NCI-H1417 treated with DMSO at 0.1 percent for 48 hours (cell line): ENCODE results near the gene KLHL34.

Experiments used
- DNase-seq: peaks from one replicate; lab custom pipeline; 2025; lab: John Stamatoyannopoulos, UW

The KLHL34 gene, protein sequence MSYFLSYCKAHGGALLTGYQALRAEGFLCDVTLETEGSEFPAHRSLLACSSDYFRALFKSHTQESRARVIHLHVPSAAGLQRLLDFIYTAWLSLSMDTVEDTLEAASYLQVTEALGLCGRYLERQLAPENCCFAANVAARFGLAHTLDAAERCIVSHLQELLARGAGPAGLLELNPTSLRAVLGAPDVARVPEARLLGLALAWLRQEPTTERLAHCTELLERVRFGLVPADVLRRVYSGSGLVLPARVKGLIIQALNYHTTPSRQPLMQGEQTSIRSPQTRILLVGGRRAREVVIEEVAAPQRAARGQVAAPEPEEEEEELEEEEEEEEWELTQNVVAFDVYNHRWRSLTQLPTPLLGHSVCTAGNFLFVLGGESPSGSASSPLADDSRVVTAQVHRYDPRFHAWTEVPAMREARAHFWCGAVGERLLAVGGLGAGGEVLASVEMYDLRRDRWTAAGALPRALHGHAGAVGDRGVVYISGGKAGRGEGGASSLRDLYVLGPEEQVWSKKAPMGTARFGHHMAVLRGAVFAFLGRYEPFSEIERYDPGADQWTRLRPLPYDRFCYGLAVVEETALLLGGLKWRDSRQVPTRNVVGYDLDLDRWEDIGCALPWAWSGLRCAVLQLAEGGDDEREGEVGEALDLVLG

DNA sequence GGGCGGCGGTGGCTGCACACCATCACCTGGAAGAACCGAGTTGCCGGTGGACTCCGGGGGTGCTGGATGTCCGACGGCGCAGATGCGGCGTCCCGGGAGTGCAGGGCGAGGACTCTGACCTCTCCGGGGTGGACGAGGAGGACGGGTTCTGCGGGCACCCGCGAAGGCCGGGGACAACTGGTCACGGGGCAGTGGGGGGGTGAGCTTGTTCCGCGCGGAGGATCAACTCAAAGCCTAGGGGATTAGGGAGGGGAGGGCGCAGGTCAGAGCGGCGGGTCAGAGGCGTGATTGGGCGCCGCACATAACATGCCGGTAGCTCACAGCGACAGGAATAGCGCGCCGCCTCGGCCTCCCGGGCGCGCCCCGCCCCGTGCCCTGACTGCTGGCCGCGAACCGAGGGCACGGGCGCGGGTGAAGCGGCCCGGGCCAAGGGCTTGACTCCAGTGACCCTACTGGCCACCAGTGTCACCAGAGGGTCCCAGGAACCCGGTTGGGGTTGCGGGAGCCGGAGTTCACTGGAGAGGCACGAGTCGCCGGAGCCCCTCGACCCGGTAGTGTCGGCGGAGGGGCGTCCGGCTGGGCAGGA, at the start of gene KLHL34:
Gene KLHL34 (minus strand): TSS at position 179 of the 586 bp plus-strand sequence. CDS start 542 bp downstream, outside the sequence.
- no peak for DNase-seq

DNA sequence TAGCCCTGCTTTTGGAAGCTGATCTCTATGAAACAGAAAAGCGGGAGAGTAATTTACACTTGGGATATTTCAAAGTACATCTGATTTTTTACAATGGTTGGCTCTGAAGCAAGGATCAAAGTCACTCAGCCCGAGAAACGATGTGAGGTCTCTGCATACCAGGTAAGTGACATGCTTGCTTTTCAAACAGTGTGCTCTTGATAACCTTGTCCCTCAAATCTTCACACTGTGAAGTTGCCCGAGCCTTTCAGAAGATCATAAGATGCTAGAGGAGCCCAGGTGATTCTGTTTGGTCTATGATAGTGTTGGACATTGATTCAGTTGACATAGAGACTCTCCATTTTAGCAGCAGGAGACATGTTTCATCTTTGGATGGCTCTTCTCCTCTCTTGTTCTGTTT, 47.1 kb upstream of the KLHL34 start:
- DNase-seq = no peak

DNA sequence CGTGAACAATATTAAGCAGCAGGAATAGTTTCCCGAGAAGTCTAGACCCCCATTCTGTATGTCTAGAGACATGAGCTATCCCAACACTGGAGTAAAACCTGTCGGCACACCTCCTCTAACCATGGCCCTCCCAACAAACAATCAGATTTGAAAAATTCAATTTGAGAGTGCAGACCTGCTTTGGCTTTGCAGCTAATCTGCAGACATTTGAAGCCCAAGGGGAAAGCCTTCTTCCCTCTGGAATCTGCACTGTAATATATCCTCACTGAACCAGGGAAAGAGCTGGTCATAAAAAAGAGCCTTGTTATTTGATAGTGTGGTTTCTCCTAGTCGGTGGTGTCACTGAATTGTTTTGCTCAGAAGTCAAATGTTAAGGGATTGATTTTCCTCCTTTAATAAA, 44.6 kb upstream of the KLHL34 start:
- DNase-seq = no peak

DNA sequence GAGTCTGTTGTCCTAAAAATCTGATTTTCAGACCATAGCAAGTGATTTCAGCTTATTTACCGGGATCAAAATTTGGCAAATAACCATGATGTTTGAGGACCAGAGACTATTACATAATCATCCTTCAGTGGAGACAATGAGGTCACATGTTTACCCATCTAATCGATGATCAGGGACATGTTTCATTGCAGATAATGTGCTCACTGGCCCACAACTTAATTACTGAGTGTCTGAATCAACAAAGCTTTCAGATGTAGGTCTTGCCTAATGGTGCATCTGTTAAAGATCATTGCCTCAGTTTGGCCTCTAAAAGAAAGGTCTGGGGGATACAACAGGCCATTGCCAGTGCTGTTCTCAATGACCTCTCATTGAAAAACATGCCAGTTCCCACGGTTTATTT, 42.8 kb upstream of the KLHL34 start:
- DNase-seq = no peak

DNA sequence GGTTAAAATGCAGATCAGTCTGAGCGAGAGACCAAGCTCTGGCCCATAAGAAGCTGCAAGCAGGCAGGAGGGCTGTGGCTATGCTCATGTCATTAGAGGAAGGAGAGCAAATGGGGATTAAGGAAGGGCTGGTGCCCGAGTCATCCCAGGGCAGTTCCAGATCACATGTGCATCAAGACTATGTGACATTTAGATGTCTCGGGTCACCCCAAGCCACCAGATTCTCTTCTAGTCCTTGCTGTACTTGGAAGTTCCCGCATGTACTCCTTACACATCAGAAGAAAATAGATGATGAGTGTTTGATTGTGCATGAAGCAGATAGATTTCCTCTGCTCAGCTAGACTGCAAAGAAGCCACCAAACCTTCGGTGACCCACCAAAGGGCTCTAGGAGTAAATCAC, 42.1 kb upstream of the KLHL34 start:
- no peak for DNase-seq

DNA sequence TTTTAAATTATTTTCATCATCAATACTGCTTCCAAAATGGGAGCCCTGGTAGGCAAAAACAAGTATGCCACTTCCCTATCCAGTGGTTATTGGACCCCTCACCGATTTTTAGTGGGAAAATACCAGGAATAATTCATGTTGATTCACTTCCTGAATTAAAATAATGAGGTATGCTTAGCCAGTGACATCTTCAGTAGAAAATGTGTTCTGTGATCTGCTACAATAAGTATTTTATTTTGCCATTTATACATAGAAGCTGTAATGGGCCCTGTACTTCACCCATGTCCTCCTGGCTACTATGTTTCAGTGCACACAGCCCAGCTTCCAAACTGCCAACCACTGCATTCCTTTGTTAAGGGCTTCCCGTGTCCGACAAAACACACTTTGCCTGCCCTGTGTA, 41.0 kb upstream of the KLHL34 start:
- DNase-seq = no peak

DNA sequence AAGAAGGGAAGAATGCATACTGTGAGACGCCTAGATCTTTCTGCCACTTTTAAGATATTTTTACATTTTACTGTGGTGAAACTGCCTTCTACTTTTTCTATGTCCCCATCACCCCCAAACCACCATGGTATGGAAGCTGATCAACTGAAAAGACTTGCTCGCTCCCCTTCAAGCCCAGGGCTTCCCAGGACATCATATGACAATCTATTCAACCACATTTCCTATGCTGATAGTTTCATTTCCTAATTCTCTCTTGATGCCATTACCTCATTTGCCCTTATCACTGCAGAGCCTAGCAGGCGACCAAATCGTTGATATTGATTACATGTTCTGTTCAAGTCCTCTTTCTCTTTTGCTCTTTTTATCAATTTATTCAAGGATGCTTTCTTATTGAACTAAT, 40.1 kb upstream of the KLHL34 start:
- no peak for DNase-seq

DNA sequence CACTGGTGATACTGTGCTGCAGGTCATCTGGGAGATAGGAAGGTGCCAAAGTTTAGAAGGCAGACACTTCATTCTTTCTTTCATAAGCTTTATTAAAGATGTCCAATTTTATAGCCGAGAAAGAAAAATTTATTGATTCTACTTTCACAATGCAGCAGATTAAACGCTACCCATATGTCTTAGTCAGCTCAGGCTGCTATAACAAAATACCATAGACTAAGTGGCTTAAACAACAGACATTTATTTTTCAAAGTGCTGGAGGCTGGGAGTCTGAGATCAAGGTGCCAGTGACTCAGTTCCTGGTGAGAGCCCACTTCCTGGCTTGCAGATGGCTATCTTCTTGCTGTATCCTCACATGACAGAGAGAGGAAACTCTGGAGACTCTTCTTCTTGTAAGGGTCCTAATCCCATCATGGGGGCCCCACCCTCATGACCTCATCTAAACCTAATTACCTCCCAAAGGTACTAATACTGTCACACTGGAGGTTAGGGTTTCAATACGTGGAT, 33.4 kb upstream of the KLHL34 start:
- DNase-seq = no peak

DNA sequence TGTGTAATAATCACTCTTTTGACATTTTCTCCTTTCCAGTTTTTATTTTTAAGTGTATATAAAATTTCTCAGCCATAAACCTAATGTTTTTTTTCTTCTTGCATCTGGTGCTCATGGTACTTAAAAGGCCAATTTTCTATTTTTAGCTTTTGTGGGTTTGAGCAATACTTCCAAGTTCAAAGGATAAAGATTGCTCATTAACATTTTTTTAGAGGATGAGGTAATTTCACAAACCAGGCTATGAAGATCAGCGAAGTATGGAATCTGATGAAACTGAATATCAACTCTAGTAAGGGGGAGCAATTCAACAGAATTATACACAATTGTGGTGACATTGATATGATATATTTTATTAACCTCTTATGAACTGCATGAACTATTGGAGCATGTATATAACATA, 25.8 kb upstream of the KLHL34 start:
- DNase-seq = no peak

DNA sequence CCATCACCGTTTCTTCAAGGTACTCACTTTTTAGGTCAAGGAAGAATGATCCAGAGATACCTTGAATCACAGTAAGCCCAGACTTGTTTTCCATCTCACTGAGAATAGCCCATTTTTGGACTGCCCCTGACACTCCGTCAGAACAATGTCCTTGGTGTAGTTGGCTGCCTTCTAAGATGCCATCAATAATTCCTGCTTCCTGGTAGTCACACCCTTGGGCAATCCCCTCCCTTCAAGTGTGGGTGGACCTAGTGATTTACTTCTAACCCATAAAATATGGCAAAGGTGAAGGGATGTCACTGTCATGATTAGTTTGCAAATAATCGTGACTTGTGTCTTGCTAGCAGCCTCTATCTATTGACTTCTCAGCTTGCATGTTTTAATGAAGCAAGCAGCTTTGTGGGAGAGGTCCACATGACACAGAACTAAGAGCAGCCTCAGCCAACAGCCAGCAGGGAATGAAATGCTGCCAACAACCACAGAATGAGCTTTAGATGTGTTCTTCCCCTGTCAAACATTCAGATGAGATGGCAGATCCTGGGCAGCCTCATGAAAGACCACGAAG, 20.0 kb upstream of the KLHL34 start:
- DNase-seq = no peak

DNA sequence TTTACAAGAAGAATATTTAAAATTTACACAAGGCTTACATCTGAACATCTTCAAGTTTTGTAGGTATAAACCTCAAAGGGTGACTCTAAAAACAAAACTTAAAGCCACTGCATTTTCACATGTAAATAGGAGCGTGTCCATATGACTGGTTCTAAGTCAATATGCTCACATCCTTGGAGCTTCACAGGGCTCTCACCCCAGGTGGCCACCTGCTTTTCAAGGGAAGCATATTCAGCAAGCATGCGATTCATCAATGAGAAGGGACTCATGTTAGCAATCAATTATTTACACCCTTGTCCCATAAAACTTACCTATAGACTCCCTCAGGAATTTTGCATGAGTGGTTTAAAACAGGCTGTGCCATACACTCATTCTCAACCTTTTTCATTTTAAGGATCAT, 17.8 kb upstream of the KLHL34 start:
- DNase-seq = no peak

DNA sequence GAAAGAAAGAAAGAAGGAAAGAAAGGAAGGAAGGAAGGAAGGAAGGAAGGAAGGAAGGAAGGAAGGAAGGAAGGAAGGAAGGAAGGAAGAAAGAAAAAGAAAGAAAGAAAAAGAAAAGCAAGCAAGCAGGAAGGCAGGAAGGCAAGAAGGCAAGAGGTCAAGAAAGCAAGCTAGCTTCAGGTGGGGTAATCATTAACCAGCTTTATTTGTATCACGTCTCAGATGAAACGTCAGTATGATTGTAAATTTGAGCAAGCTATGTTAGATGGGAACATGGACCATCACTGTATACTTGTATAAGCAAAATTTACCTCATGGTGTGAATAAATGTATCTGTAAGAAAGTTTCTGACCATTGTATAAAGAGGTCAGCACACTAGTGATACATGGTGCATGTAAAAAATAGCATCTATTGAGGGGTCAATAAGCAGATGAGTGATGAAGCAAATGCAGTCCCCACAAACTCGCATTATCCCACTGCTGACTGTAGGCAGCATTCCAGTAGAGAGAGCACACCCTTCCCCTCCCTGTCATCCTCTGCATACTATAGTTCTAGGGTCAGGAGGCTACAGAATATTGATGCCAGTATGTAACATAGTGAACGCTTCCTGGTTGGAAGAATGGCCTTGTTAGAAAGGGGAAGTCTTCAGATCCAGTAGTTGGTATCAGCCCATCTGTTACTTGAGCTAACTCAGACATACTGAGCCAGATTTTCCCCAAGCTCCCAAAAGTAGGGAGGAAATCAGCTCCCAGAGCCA, 16.5 kb upstream of the KLHL34 start:
- DNase-seq = no peak

DNA sequence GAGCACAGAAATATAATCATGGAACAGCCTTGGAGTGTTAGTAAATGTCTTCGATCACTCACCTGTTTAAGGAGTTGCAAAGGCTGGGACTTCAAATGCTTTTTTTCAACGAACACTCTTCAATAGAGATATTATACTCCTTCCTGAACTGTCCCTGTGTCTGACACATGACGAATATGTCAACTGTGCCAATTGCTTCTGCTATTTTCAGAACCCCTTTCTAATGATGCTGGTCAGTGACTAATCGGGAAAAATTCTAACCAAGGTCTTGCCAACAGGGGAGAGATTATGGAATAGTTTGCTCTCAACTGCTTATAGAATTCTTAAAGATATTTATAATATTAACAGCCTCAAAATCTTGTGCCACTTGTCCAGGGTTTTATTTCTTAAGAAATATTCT, 8.5 kb upstream of the KLHL34 start:
- no peak for DNase-seq

DNA sequence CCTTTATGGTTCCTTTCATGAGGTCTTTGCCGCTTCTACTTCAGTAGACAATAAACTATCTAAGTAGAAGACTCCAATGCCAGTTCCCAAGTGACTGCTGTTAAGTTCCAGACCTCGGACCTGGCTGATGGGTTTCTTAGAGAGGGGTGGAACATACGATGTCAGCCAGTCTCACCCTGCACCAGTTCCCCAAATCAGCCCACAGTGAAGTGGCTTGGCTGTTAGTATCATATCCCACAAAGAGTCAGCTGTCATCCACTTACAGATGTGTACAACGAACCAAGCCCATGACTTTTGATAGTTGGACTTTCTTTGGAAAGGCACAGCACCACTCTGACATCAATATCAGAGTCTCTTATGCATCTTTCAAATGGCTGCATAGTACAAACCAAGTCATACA, 8.1 kb upstream of the KLHL34 start:
- no peak for DNase-seq

DNA sequence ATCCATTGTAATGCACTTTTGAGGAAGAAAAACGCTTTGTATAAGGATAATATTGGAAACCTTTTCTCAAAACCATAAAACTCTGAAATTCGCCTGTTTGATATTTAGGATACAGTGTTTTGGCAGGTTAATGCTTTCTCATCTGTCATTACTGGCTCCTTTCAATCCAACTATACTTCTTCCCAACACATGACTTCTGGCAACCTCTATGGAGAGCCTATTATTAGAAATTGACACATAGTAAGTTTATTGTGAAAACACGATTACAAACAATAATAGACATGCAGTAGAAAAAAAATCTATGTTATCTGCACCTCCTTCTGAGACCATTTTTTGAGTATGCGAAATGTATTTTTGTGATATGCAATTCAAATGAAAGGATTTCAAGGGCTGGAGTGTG, 4.6 kb upstream of the KLHL34 start:
- DNase-seq = no peak

DNA sequence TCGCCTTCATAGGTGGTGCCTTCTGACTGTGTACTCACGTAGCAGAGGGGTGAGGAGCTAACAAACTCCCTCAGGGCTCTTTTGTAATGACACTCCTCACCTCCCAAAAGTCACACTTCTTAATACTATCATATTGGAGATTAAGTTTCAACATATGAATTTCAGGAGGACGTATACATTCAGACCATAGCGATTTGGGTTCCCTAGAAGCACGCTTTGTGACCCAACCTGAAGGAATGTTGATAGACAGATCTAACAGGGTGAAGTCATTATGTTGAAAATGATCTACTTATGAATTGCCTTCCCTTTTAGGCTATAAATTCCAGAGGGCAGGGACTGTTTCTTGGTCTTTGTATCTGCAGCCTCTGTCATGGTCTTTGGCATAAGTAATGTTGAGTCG, 3.2 kb upstream of the KLHL34 start:
- no peak for DNase-seq

DNA sequence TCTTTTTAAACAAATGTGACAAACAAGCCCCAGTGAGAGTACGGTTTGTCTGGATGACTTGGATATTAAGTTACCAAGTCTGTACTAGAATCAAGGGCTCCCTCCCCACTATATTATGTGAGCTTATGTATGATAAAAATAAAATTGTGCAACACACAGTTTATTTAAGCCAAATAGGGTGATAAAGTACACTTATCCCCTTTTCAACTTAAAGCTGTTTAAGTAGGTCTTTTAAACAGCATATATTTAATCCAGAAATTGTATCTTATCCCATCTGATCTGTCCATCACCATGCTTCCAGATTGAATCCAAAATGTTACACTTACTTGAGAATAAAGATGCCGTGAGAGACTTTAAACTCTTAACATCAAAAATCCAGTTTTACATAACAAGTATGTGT, 2.0 kb upstream of the KLHL34 start:
- DNase-seq = no peak

DNA sequence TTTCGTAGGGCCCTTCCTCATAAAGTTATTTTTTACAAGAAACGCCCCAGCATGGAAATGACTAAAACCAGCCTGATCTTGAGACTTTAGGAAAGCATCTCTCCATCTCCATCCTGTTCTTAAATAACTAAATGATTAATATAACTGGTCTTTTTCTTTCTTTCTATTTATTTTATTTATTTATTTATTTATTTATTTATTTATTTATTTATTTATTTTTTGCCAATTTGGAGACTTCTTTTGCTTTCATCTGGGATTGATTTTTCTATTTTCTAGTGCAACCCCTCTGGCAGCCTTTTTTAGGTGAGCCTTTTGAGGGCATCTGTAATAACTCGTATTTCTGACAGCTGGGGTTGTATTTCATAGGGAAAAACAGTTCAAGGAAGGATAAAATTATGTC, 1.2 kb upstream of the KLHL34 start:
- no peak for DNase-seq

DNA sequence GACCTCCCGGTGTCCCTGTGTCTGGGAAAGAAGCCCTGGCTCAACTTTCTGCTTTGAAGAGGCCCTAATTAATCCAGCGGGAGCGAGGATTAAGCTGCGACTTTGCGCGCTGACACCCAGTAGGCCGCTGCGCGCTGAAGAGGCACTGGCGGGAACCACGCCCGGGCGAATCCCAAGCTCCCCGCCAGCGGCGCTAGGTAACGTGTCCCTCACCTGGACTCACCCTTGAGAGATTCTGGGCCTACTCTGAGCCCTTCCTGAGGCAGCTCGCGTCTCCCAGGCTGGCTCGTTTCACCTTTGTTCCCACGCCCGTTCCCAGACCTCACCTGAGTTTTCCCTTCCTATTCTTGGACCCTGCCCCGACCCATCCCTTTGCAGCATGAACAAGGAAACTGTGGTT, 616 bp upstream of the KLHL34 start:
- no peak for DNase-seq

DNA sequence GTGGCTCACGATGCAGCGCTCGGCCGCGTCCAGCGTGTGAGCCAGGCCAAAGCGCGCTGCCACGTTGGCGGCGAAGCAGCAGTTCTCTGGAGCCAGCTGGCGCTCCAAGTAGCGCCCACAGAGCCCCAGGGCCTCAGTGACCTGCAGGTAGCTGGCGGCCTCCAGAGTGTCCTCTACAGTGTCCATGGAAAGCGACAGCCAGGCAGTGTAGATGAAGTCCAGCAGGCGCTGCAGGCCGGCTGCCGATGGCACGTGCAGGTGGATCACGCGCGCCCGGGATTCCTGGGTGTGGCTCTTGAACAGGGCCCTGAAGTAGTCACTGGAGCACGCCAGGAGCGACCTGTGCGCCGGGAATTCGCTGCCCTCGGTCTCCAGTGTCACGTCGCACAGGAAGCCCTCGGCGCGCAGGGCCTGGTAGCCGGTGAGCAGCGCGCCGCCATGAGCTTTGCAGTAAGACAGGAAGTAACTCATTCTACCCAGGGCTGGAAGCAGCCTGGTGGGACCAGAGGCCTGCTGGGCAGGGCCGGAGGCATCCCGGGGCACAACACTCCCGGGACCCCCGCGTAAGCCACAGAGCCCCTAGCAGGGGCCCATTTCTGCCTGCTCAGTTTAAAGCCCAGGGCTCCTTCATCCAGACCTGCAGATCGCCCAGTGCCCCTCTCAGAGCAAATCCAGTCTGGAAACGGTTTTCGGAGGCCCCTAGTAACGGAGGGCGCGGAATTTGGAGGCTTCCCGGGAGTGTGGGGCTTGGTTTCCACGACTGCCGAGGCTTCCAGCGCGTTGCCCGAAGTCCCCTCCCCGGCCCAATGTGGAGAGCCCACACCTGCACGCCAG, 595 bp downstream of the KLHL34 start:
- no peak for DNase-seq

DNA sequence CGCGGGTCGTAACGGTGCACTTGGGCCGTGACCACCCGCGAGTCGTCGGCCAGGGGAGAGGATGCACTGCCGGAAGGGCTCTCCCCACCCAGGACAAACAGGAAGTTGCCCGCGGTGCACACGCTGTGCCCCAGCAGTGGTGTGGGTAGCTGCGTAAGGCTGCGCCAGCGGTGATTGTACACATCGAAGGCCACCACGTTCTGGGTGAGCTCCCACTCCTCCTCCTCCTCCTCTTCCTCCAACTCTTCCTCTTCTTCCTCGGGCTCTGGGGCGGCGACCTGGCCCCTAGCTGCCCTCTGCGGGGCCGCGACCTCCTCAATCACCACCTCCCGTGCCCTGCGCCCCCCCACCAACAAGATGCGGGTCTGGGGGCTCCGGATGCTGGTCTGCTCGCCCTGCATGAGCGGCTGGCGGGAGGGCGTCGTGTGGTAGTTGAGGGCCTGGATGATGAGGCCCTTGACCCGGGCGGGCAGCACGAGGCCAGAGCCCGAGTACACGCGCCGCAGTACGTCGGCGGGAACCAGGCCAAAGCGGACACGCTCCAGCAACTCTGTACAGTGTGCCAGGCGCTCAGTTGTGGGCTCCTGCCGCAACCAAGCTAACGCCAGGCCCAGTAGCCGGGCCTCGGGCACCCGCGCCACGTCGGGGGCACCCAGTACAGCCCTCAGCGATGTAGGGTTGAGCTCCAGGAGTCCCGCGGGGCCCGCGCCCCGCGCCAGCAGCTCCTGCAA, 1.4 kb downstream of the KLHL34 start:
- DNase-seq = no peak
